ENCODE measurements around the gene PCDHGB6.

GRCh38 chr5:141359790-141360426 lies 47.9 kb upstream of the PCDHGB6 start, which contains the start of gene PCDHGB2:
- TF ChIP-seq CTCF (IDR thresholded peaks at IDR 0.05) (no peak), POLR2A (IDR thresholded peaks at IDR 0.05) (no peak), POLR2AphosphoS5 (IDR thresholded peaks at IDR 0.05) (no peak)
